AG10803 (cell line): ENCODE results near the gene NEGR1.

Experiments
- DNase-seq: peaks from one replicate; pipeline ENCODE4 v3.0.0; 2010; ENCODE audit warnings: low read depth
- H3K4me3 ChIP-seq: 2 replicates; pipeline ENCODE4 v1.5.1; 2011; ENCODE audit warnings: mild to moderate bottlenecking, low read length, control low read depth
- CTCF ChIP-seq: conservative IDR thresholded peaks from 2 replicates; pipeline ENCODE4 v1.5.1; 2011; ENCODE audit warnings: mild to moderate bottlenecking, low read length, control low read depth, inconsistent platforms

Gene NEGR1

GRCh38 chr1:71422221-71422620, 860.1 kb downstream of the NEGR1 start:
- TF ChIP-seq CTCF: no peak
- no peak for DNase-seq

GRCh38 chr1:71417421-71417820, 864.9 kb downstream of the NEGR1 start:
- DNase-seq: no peak
- no peak overlapping the region for H3K4me3 ChIP-seq
- TF ChIP-seq CTCF: no peak

More at GRCh38 chr1:71422221-71422620, 860.1 kb downstream of the NEGR1 start:
- no peak overlapping the region for H3K4me3 ChIP-seq

- DNase-seq: no peak
- no peak for TF ChIP-seq CTCF
- H3K4me3 ChIP-seq: no peak overlapping the region
Observed at GRCh38 chr1:71414179-71414578, 868.2 kb downstream of the NEGR1 start.

- peak; percentile 76 for DNase-seq
- TF ChIP-seq CTCF: no peak
- H3K4me3 ChIP-seq: no peak overlapping the region
Observed at GRCh38 chr1:71413441-71414175, 868.7 kb downstream of the NEGR1 start.

- TF ChIP-seq CTCF: no peak
- DNase-seq: no peak
- H3K4me3 ChIP-seq: no peak overlapping the region
Observed at GRCh38 chr1:71400050-71400449, 882.3 kb downstream of the NEGR1 start.

- no peak for TF ChIP-seq CTCF
- H3K4me3 ChIP-seq: no peak overlapping the region
- peak; percentile 32 for DNase-seq
Observed at GRCh38 chr1:71399594-71399993, 882.7 kb downstream of the NEGR1 start.

- DNase-seq: no peak
- H3K4me3 ChIP-seq: no peak overlapping the region
- TF ChIP-seq CTCF: no peak
Observed at GRCh38 chr1:71393301-71393700, 889.0 kb downstream of the NEGR1 start.
